SH-SY5Y (cell line): ENCODE results near the gene SLC13A3.

ENCODE experiments used
- GATA2 ChIP-seq: IDR thresholded peaks from 2 replicates; pipeline ENCODE4 v1.6.1; 2011; ENCODE audit warnings: mild to moderate bottlenecking, low read depth, low read length
- GATA3 ChIP-seq: IDR thresholded peaks from 2 replicates; pipeline ENCODE4 v1.6.1; 2011; ENCODE audit warnings: low read depth, mild to moderate bottlenecking, low read length, moderate library complexity

- TF ChIP-seq GATA2 = no peak
- no peak for TF ChIP-seq GATA3
Measured at GRCh38 chr20:46550461-46550860, 100.8 kb downstream of the SLC13A3 start, which contains the start of gene OCSTAMP.
